Large intestine (tissue), 3 donors: ENCODE measurements around the gene POMGNT2. TPM values are rescaled to one million over a fixed set of nuclear protein-coding genes. Genes with fewer than 3 reads are reported as not detected.

Experiments used
- DNase-seq, 2 donors: peaks; one replicate each; pipeline versions ENCODE4 v3.0.0 to v3.0.0-alpha.2; 2013
- H3K27ac ChIP-seq: one replicate; pipeline ENCODE4 v1.5.1; 2013; ENCODE audit warnings: low read length
- H3K27me3 ChIP-seq: 2 replicates; pipeline ENCODE4 v1.6.1; 2013; ENCODE audit warnings: low read length; ENCODE audit not compliant: control insufficient read depth, insufficient read depth
- H3K36me3 ChIP-seq: 2 replicates; pipeline ENCODE4 v1.6.1; 2013; ENCODE audit warnings: low read length; ENCODE audit not compliant: control insufficient read depth, insufficient read depth
- H3K4me1 ChIP-seq: one replicate; pipeline ENCODE4 v1.6.1; 2013; ENCODE audit warnings: low read length; ENCODE audit not compliant: control insufficient read depth, insufficient read depth
- H3K4me3 ChIP-seq: one replicate; pipeline ENCODE4 v1.5.1; 2013; ENCODE audit warnings: low read length
- H3K9me3 ChIP-seq: one replicate; pipeline ENCODE4 v1.6.1; 2013; ENCODE audit warnings: mild to moderate bottlenecking, low read depth, low read length, moderate library complexity; ENCODE audit not compliant: control insufficient read depth
- WGBS: methylation state at CpG from one replicate; pipeline ENCODE4 v1.1.5; 2013; ENCODE audit warnings: low lambda C conversion rate; ENCODE audit not compliant: insufficient coverage; 5-methylcytosine and 5-hydroxymethylcytosine counted together
- polyA plus RNA-seq: library from polyadenylated mRNA; unstranded; fragments of 120-200 nt; gene quantifications from one replicate; pipeline ENCODE4 v1.2.1, GENCODE V29; 2013

Gene POMGNT2
- polyA plus RNA-seq, 1 donor, result 13.5 TPM

GRCh38 chr3:43093006-43093405 is 12.9 kb downstream of the POMGNT2 start:
- Histone ChIP-seq H3K4me3 (no peak overlapping the region), H3K4me1 (no peaks in the 10 kb centered on the region), H3K27me3 (no peaks in the 10 kb centered on the region), H3K27ac (no peak overlapping the region), H3K9me3 (no peaks in the 10 kb centered on the region), H3K36me3 (peaks cover 2% of the 10 kb centered on the region)
- no CpG with 5 or more reads among the region's 1 CpG for WGBS
- no peak for DNase-seq

- H3K36me3 ChIP-seq, result no peaks in the 10 kb centered on the region
- no peaks in the 10 kb centered on the region for H3K4me1 ChIP-seq
- 100% methylated on average over 1 of the region's 4 CpGs for WGBS
- H3K27me3 ChIP-seq, result no peaks in the 10 kb centered on the region
- no peak for DNase-seq
- no peak overlapping the region for H3K27ac ChIP-seq
- no peaks in the 10 kb centered on the region for H3K9me3 ChIP-seq
- no peak overlapping the region for H3K4me3 ChIP-seq
Observed at GRCh38 chr3:43091481-43091880, 14.4 kb downstream of the POMGNT2 start.

GRCh38 chr3:43090238-43090637 is 15.6 kb downstream of the POMGNT2 start:
- Histone ChIP-seq H3K27me3 (no peaks in the 10 kb centered on the region), H3K4me3 (no peak overlapping the region), H3K9me3 (no peaks in the 10 kb centered on the region), H3K27ac (no peak overlapping the region), H3K4me1 (no peaks in the 10 kb centered on the region), H3K36me3 (no peaks in the 10 kb centered on the region)
- no peak for DNase-seq
- WGBS, result 100% methylated on average over 1 of the region's 3 CpGs

- Histone ChIP-seq H3K27me3 (no peaks in the 10 kb centered on the region), H3K4me1 (no peaks in the 10 kb centered on the region), H3K4me3 (no peak overlapping the region), H3K27ac (no peak overlapping the region), H3K36me3 (no peaks in the 10 kb centered on the region), H3K9me3 (no peaks in the 10 kb centered on the region)
- WGBS, result 100% methylated on average over 1 of the region's 4 CpGs
- no peak for DNase-seq
Observed at GRCh38 chr3:43089081-43089480, 16.8 kb downstream of the POMGNT2 start.

- H3K9me3 ChIP-seq, result no peaks in the 10 kb centered on the region
- H3K36me3 ChIP-seq, result no peaks in the 10 kb centered on the region
- no peak overlapping the region for H3K27ac ChIP-seq
- DNase-seq, result no peak
- H3K4me1 ChIP-seq, result no peaks in the 10 kb centered on the region
- no peak overlapping the region for H3K4me3 ChIP-seq
- no peaks in the 10 kb centered on the region for H3K27me3 ChIP-seq
- 100% methylated on average over 1 of the region's 5 CpGs for WGBS
Observed at GRCh38 chr3:43087249-43087776, 18.6 kb downstream of the POMGNT2 start.

- Histone ChIP-seq H3K4me1 (no peaks in the 10 kb centered on the region), H3K4me3 (no peak overlapping the region), H3K9me3 (no peaks in the 10 kb centered on the region), H3K27ac (no peak overlapping the region), H3K27me3 (no peaks in the 10 kb centered on the region), H3K36me3 (no peaks in the 10 kb centered on the region)
- 94% methylated on average over 3 of the region's 6 CpGs for WGBS
- no peak for DNase-seq
Observed at GRCh38 chr3:43086460-43087165, 19.3 kb downstream of the POMGNT2 start.

- H3K4me1 ChIP-seq, result no peaks in the 10 kb centered on the region
- no peak for DNase-seq
- H3K4me3 ChIP-seq, result no peak overlapping the region
- no peaks in the 10 kb centered on the region for H3K27me3 ChIP-seq
- no peak overlapping the region for H3K27ac ChIP-seq
- 100% methylated on average over 1 of the region's 2 CpGs for WGBS
- no peaks in the 10 kb centered on the region for H3K9me3 ChIP-seq
- H3K36me3 ChIP-seq, result peaks cover 19% of the 10 kb centered on the region
Observed at GRCh38 chr3:43082457-43082856, 23.4 kb downstream of the POMGNT2 start.

GRCh38 chr3:43081796-43082195 is 24.1 kb downstream of the POMGNT2 start:
- no peak for DNase-seq

GRCh38 chr3:43080726-43081568 is 24.9 kb downstream of the POMGNT2 start:
- Histone ChIP-seq H3K9me3 (no peaks in the 10 kb centered on the region), H3K27me3 (no peaks in the 10 kb centered on the region)

More at GRCh38 chr3:43081796-43082195, 24.1 kb downstream of the POMGNT2 start:
- H3K27ac ChIP-seq, result no peak overlapping the region
- no peaks in the 10 kb centered on the region for H3K9me3 ChIP-seq
- H3K4me1 ChIP-seq, result no peaks in the 10 kb centered on the region
- H3K4me3 ChIP-seq, result no peak overlapping the region
- H3K27me3 ChIP-seq, result no peaks in the 10 kb centered on the region
- no CpG with 5 or more reads among the region's 5 CpGs for WGBS
- H3K36me3 ChIP-seq, result peaks cover 19% of the 10 kb centered on the region

GRCh38 chr3:43079536-43080332 is 26.1 kb downstream of the POMGNT2 start:
- no peaks in the 10 kb centered on the region for H3K4me1 ChIP-seq
- no peak overlapping the region for H3K27ac ChIP-seq
- no CpG with 5 or more reads among the region's 31 CpGs for WGBS
- H3K4me3 ChIP-seq, result no peak overlapping the region
- DNase-seq, result no peak
- no peaks in the 10 kb centered on the region for H3K9me3 ChIP-seq
- peaks cover 19% of the 10 kb centered on the region for H3K36me3 ChIP-seq
- no peaks in the 10 kb centered on the region for H3K27me3 ChIP-seq

More at GRCh38 chr3:43080726-43081568, 24.9 kb downstream of the POMGNT2 start:
- Histone ChIP-seq H3K27ac (no peak overlapping the region), H3K4me1 (no peaks in the 10 kb centered on the region), H3K36me3 (peaks cover 19% of the 10 kb centered on the region), H3K4me3 (no peak overlapping the region)
- DNase-seq, result no peak
- 100% methylated on average over 1 of the region's 40 CpGs for WGBS
